Putamen (tissue), 1 donor: ENCODE measurements around the gene KCNK5.
A peak's percentile ranks its signal among the peaks of the same experiment; 100 is the strongest.

Source experiments
- DNase-seq: peaks from one replicate; pipeline ENCODE4 v3.0.0-alpha.2; 2016; ENCODE audit warnings: low spot score

KCNK5 gene

GRCh38 chr6:39197922-39198500 lies 31.3 kb downstream of the KCNK5 start:
- no peak for DNase-seq

GRCh38 chr6:39197521-39197920 lies 31.8 kb downstream of the KCNK5 start:
- no peak for DNase-seq

- no peak for DNase-seq
Observed at GRCh38 chr6:39196673-39197091, 32.6 kb downstream of the KCNK5 start.

- no peak for DNase-seq
Observed at GRCh38 chr6:39195792-39196385, 33.4 kb downstream of the KCNK5 start.

- no peak for DNase-seq
Observed at GRCh38 chr6:39194466-39194865, 34.8 kb downstream of the KCNK5 start.

GRCh38 chr6:39193201-39193791 lies 36.0 kb downstream of the KCNK5 start:
- DNase-seq: no peak

- DNase-seq: no peak
Observed at GRCh38 chr6:39192736-39193135, 36.5 kb downstream of the KCNK5 start.

GRCh38 chr6:39191236-39191930 lies 37.9 kb downstream of the KCNK5 start:
- no peak for DNase-seq

- DNase-seq: no peak
Observed at GRCh38 chr6:39190545-39191235, 38.6 kb downstream of the KCNK5 start.

GRCh38 chr6:39189915-39190544 lies 39.2 kb downstream of the KCNK5 start:
- peak; percentile 8 for DNase-seq

- DNase-seq: no peak
Observed at GRCh38 chr6:39189131-39189530, 40.1 kb downstream of the KCNK5 start.

GRCh38 chr6:39188571-39188970 lies 40.7 kb downstream of the KCNK5 start:
- DNase-seq: no peak

- no peak for DNase-seq
Observed at GRCh38 chr6:39188098-39188450, 41.2 kb downstream of the KCNK5 start.

GRCh38 chr6:39184906-39185580 lies 44.2 kb downstream of the KCNK5 start:
- no peak for DNase-seq

- no peak for DNase-seq
Observed at GRCh38 chr6:39182604-39183003, 46.7 kb downstream of the KCNK5 start.

GRCh38 chr6:39181826-39182225 lies 47.4 kb downstream of the KCNK5 start:
- DNase-seq: no peak

GRCh38 chr6:39181333-39181732 lies 47.9 kb downstream of the KCNK5 start:
- DNase-seq: no peak

GRCh38 chr6:39178804-39179203 lies 50.5 kb downstream of the KCNK5 start:
- no peak for DNase-seq

- no peak for DNase-seq
Observed at GRCh38 chr6:39178235-39178634, 51.0 kb downstream of the KCNK5 start.

GRCh38 chr6:39177130-39177529 lies 52.1 kb downstream of the KCNK5 start:
- DNase-seq: no peak

GRCh38 chr6:39173270-39173669 lies 56.0 kb downstream of the KCNK5 start:
- no peak for DNase-seq

- DNase-seq: no peak
Observed at GRCh38 chr6:39172377-39172757, 56.9 kb downstream of the KCNK5 start.
